GM08714 (cell line): ENCODE data around the gene MT1B.
A peak's percentile ranks its signal among the peaks of the same experiment; 100 is the strongest.

Experiments
- H3K4me3 ChIP-seq: fragments of 200-500 bp; sonication (Bioruptor generic); 2 replicates; pipeline ENCODE4 v1.5.1; 2014; ENCODE audit warnings: mild to moderate bottlenecking, low read length, inconsistent platforms
- ZNF274 ChIP-seq: IDR thresholded peaks from 2 replicates; pipeline ENCODE4 v1.6.1; 2012; ENCODE audit warnings: mild to moderate bottlenecking, low read depth, low read length

MT1B gene

DNA sequence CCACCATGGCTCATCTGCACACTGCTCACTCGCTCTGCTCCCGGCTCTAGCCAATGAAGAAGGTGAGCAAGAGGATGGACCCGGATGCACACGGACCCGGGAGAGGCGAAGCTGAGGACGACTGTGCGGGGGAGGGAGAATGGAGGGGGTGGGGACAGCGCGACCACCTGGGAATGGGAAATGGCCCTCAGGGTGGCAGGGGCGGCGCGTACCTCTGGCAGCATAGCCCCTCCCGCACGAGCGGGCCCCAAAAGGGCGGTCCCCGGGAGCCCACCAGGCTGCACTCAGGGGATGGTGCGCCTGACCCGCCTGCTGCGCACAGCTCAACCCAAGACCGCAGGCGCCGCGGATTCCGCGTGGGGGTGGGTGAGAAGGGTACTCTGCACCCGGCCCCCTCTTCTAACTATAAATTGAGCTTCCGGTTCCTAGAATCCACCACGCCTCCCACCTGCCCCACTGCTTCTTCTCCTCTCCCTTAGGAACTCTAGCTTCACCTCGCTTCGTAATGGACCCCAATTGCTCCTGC is 24.1 kb downstream of the MT1B start:
- no peak for TF ChIP-seq ZNF274
- no peak overlapping the region; the same call in 1 of the 2 replicates for H3K4me3 ChIP-seq

DNA sequence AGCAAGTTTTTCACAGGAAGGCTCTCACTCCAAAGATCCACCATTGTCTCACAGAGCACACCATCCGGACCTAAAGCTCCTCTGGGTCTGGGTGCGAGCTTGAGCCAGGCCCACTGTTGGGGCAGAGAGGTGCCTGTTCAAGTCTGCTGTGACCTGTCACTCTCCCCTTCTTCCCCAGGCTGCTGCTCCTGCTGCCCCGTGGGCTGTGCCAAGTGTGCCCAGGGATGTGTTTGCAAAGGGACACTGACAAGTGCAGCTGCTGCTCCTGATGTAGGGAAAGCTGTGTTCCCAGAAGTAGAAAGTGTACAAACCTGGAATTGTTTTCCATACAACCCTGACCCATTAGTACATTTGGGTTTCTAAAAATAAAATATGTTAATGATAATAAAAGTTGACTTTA is 25.8 kb downstream of the MT1B start:
- TF ChIP-seq ZNF274, result no peak
- no peak overlapping the region for H3K4me3 ChIP-seq

DNA sequence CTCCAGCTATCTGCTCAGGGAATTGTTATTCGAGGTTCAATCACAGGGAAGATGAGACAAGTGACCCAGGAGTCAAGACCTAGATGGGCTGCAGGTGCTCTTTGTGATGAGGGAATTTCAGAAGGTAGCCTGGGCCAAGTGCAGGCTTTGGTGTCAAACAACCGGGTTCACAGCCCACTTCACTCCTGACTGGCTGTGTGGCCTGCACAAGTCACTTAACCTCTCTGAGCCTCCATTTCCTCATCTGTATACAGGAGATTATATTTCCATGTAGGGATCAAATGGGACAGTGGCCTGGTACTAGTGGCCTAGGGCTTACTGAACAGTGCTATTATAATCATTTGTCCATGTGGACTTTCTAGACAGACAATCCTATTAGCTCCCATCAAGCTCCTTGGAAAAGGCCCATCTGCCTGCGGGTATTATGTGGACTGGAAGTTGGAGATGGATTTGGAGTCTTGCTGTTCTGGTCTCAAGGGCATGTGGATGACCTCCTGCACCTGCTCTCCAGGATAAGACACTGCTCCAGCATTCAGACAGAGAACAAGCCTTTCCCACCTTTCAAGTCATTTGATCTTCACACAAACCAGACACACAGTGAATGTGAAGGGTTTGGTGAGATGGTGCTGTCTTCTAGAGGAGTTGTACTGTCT is 27.5 kb downstream of the MT1B start:
- no peak for TF ChIP-seq ZNF274
- no peak overlapping the region for H3K4me3 ChIP-seq

DNA sequence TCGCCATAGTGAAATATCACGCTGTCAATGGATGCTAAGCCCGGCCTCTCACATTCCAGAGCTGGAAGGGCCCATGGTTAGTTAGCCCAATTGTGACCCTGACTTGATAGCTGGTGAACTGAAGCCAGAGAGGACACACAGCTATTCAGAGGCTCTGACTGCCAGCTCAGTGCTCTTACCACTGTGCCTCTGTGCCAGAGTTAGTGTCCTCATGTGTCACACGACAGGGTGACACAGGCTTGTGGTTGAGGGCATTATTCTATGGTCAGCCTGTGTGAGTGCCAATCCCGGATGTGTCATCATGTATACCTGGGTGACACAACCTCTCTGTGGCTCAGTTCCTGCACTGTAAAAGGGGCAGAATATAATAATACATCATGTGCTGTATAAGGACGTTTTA is 28.1 kb downstream of the MT1B start:
- TF ChIP-seq ZNF274, result no peak
- no peak overlapping the region for H3K4me3 ChIP-seq

DNA sequence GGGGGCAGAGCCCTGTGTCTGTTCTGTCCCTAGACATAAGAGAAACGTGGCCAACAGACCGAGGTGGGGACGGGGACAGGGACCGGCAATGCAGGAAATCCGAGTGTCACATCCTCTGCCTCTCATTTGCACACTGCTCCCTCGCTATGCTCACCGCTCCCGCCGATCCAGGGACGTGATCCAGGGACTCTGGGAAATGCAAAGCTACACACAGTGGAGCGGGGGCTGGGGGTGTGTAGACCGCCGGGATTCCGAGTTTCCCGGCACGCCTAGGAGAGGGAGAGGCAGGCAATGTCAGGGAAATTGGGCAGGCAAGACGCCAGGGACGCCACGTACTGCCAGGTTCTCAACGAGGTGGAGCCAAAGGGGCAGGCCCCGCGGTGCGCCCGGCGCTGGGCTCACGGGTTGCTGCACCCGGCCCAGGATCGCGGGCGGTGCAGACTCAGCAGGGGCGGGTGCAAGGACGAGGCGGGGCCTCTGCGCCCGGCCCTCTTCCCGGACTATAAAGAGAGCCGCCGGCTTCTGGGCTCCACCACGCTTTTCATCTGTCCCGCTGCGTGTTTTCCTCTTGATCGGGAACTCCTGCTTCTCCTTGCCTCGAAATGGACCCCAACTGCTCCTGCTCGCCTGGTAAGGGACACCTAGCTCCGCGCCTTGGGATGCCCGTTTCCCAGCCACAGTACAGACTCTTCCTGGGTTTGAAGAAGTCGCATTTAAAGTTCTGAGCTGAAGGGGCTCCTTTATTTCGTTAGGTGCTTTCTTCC is 30.4 kb downstream of the MT1B start, which contains the start of gene MT1X:
Gene MT1X (plus strand): TSS at position 532 of the 764 bp plus-strand sequence. CDS start 71 bp downstream, at position 603.
- TF ChIP-seq ZNF274, result no peak
- H3K4me3 ChIP-seq, result peak within 1 kb of the TSS; percentile 70; the same call in 1 of the 2 replicates

DNA sequence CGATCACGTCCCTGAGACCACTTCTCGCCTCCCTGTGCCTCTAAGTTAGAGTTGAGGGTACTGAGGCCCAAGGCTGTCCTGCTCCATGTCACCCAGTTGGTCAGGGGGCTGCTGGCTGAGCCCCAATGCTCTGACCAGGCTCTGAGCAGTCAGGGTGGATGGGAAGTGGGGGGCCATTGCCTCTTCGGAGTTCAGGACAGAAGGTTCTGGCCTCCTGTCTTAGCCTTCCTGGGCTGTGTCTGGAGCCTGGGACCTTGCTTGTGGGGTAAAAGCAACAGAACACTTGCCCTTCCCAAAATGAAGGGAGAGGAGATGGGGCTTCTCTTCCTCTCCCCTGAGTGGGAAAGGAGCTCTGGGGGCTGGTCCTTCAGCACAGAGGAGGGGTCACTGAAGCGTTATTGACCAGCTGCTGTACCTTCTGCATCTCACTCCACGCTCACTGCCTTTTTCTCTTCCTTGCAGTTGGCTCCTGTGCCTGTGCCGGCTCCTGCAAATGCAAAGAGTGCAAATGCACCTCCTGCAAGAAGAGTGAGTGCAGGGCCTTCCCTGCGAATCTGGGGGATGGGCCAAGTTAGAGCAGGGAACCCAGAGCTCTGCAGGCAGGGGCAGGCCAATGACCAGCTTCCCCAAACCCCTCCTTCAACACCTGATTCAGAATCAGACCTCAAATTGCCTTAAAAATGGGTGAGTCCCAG is 31.2 kb downstream of the MT1B start:
- peak overlapping the region; percentile 70; the same call in 1 of the 2 replicates for H3K4me3 ChIP-seq
- TF ChIP-seq ZNF274, result no peak

DNA sequence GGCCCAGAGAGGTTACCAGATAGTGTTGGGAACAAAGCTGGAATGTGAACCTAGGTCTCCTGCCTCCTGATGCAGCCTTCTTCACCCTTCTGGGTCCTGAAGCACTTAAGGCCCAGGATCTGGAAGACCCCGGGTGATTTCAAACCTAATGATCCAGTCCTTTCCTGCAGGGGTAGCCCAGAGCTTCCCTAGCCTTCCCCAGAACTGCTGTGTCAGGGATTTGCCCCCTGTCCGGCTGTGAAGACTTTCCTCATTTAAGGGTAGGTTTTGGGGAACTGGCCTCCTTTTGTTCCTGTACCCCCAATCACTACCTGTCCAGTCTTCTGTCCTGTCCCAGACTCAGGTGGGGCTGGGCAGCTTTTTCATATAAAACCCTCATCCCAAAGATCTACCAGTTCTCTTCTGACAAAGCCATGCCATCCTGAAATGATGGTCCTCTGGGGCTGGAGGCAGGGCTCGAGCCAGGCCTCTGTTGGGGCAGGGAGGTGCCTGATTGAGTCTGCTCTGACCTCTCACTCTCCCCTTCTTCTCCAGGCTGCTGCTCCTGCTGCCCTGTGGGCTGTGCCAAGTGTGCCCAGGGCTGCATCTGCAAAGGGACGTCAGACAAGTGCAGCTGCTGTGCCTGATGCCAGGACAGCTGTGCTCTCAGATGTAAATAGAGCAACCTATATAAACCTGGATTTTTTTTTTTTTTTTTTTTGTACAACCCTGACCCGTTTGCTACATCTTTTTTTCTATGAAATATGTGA is 31.9 kb downstream of the MT1B start:
- no peak for TF ChIP-seq ZNF274
- H3K4me3 ChIP-seq, result no peak overlapping the region; the same call in 1 of the 2 replicates

DNA sequence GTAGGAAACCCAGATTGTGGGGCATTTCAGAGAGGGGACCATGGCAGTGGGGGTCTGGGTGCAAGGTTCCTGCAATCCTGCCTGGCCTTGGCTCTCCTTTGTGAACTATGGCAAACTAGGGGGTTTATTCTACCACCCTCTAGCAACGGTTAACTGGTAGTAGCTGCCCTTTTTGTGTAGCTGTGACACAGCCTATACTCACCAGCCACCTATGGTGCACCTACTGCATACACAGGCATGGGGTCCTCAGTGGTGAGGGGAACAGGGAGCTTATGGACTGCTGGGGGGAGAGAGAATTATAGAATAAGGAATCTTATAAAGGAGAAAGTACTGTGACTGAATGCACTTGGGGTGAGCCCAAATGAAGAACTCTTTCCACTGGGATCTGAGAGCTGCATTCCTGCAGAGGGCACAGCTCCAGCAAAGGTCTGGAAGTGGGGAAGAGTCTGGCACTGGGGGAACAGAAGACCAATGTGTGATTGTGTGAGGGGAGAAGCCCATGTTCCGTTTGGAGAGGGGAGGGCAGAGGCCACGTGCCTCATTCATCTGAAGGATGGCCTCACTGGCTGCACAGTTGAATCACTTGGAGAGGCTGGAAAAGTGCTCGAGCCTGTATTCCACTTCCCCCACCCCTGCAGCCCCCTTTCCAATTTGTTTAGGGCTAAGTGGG is 32.7 kb downstream of the MT1B start:
- TF ChIP-seq ZNF274, result no peak
- no peak overlapping the region for H3K4me3 ChIP-seq

DNA sequence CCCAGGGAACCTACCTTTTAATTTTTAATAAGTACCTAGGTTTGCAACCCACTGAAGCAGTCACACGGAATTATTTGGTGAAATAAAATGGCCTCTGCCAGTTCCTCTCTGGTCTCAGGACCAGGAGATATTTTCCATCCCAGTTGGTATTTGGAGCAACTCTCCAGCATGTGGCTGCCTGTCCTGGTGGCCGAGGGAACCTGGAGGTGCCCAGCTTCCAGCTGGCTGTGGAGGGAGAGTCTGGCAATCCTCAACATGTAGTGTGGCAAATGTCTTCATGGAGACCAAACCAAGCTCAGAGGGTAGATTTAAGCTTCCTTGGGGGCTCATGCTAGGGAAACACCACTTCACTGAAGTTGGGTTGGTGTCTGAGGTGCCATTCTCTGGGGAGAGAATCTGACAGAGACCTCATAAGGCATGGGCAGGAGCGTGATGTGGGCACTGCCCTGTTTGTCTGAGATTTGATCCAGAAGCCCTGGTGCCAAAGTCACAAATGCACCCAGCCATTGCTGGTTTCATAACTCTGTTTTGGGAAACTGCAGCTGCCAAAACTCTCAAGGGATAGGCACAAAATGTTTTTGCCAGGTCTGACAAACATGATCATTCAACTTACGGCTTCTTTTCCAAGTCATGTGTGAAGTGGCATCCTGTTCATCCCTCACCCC is 33.4 kb downstream of the MT1B start:
- no peak for TF ChIP-seq ZNF274

DNA sequence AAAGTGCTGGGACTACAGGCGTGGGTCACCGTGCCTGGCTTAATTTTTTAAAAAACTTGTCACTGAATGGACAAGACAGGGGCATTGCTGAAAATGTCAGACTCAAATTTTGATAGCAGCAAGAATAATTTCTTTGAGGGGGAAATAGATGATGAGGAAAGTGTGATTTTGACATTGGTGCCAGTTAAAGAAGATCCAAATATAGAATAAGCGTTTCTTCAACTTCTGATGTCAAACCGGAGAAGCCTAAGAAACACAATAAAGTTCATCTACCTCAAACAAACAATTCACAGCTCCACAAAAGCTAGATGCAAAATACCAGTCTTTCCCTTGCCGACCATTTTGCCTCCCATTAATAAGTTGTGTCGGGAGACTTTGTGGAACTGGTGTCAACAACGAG is 35.1 kb downstream of the MT1B start:
- H3K4me3 ChIP-seq, result no peak overlapping the region
- TF ChIP-seq ZNF274, result no peak

More for the DNA sequence above, 33.4 kb downstream of the MT1B start:
- no peak overlapping the region for H3K4me3 ChIP-seq

DNA sequence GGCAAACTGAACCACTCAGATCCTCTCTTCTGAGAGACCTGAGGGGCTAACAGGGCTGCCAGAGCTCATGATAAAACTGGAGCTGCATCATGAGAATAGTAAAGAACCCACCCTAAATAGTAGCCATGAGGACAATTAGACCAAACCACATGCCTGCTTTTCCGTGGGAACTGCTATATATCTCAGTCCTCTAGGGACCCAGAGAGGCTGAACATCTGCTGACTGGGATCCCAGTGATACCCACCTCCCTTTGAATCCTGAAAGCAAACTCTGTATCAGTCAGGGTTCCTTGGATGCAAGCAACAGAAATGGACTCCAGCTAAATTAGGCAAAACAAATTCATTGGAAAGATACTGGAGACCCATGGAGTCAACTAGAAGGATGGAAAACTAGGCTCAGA is 37.1 kb downstream of the MT1B start:
- no peak overlapping the region for H3K4me3 ChIP-seq
- TF ChIP-seq ZNF274, result no peak

DNA sequence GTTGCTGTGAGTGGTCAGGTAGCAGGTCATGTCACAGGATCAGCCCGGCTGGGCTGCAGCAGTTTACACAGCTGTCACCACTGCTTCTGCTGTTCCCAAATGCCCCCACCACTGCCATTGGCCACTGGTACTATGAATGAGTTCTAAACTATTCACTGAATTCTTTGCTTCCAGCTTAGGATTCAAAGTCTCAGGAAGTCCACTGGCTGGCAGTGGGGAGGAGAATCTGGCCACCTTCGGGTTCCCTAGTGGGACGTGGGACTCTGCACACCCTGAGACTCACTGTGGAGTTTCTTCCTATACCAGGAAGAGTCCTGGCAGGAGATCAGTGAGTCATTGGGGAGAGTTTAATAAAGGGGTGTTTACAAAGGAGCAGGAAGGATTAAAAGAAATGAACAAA is 37.5 kb downstream of the MT1B start:
- TF ChIP-seq ZNF274, result no peak
- no peak overlapping the region for H3K4me3 ChIP-seq
